NCI-H1694 (cell line): ENCODE measurements around the gene NDUFV1.

Experiments used
- DNase-seq: peaks from one replicate; lab custom pipeline; 2025; lab: John Stamatoyannopoulos, UW

Gene NDUFV1

DNA sequence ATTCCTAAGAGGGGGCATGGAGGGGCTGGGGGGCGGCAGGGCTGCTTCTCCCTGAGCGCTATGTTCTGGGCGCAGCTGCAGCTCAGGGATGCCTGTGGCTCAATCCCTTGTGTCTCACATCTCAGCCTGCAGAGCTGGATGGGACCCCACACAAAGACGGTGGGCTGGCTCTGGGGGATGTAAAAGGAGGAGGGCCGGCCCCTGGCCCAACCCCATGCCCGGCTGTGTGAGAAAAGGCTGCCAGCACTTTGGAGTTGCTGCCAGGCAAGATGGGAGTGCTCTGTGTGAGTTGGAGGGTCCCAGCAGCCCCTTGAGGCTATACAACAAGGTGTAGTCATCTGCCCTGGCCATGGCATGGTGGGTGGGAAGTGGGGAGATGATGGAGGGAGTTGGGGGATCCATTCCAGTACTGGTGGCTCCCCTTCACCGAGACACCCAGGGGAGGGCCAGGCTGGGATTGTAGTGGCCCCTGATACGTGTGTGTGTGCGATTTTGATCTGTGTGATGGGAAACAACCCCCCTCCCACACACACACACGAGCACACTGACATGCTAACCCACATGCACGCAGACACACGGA, 34.1 kb downstream of the NDUFV1 start:
- DNase-seq = no peak

DNA sequence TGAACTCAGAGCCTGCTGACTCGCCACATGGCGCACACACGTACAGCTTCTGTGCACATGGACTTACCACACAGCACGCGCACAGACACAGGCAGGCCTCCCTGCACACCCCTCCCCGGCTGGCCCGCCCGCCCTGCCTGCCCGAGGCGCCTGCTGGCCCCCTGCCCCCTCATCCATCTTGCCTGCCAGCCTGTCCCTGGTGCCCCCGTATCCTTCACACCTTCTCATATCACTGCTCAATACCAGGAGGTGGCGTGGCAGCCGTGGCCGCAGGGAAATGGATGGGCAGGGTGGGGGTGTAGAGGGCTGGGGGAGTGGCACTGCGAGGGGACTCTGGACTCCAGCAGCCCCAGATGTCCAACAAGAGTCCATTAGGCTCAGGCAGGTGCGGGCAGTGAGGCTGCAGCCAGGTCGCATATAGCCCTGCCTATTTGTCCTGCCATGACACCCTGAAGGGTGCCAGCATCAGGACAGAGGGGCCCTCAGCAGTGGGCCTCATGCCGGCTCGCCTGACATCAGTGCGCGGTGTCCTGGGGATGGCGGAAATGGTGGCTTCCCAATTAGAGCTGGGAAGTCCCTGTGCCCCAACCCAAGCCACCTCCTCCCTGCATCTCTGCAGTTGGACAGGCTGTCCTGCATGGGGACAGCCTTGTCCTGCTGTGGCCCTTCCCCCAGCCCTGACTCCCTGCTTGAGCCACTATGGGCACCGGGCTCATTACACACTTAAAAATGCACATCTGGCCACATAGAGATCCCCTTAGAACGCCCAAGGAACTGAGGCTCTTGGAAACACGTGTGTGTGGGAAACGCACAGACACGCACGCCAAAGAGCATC, 34.8 kb downstream of the NDUFV1 start:
- no peak for DNase-seq

DNA sequence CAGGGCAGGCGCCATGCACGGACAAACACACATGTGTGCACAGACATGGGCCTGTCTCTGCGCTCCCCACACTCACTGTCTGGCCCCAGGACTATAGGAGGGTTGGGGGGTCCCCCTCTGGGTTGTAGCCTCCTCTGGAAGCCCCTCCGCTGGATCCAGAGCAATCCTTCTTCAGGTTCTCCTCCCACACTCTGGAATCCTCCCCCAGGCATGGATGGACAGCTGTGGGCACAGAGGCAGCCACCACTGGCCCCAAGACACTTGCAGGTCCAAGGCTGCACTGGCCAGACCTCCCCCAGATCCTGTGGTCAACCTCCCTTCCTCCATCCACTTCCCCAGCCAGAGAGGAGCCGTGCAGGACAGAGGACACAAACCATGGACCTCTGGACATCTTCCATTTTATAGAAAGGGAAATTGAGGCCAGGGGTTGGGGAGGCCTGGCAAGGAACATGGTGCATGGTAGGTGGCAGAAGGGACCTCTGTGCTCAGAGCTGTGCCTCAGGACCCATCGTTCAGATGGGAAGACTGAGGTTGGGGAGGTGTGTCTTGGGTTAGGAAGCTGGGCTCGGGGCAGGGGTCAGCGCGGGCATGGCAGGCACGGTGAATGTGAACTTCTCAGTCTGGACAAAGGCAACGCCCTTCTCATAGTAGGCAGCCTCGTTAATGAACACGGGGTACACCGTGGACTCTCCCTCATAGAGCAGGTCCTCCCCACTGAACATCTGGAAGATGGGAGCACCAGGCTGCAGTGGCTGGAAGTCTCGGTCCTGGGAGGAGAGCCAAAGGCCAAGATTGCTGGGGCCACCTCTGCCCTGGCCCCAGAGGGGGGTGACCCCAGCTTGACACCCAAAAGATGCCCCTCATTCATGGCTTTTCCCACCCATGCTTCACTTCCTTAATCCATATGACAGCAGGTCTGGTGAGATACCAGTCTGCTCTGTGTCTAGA, 35.7 kb downstream of the NDUFV1 start:
- DNase-seq = no peak

DNA sequence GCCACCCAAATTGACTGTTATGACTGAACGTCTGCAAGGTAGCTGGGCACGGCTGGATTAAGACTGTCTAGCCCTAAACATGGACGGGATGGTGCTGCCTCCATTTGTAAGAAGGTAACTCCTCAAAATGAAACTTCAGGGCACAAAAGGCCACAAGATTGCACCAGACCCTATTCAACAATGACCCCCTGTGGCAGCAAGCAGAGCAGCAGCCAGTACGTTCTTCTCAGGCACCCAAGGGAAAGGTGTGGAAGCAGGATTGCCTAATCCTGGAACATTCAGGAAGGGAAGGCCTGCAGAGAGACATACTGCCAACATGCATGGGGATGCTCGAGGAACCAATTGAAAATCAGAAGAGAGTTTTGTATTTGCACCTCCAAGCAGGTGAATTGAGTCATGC, 37.3 kb downstream of the NDUFV1 start:
- DNase-seq = no peak

DNA sequence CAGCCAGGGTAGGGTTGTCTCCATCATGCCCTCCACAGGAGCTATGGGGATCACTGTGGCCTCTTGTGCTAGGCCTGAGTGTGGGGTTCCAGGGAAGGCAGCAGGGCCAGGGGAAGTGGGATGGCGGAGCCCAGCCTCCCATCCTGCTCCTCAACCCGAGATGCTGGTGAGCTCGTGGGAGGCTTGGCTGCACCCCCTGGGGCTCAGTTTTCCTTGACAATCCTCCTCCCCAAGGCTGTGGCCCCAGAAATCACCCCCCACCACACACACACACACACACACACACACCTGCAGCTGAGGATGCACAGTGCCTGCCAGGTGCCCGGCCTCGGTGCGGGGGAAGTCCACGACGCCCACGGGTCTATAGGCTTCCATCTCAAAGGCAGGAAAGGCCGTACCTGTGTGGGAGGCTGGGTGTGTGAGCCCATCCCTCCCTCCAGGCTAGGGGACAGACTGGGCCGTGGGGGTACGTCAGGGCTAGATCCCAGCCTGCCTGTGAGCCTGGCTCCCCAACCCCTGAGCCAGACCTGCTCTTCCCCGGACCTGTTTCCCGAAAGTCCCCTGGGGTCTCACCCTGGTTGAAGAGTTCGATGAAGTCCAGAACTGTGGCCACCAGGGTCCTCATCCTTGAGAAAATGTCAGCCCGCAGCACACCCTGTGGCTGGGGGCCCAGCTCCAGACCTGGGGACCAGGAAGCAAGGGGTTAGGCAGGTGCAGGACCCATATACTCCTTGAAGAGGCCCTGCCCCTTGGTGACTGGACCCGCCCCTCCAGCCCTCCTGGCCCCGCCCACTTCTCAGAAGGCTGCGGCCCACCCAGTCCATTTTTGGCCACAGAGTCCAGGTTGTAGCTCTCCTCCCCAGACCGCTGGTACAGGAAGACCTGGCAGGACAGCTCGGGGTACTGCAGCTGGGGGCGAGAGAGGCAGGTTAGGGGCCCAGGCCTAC, 38.0 kb downstream of the NDUFV1 start:
- DNase-seq = no peak

DNA sequence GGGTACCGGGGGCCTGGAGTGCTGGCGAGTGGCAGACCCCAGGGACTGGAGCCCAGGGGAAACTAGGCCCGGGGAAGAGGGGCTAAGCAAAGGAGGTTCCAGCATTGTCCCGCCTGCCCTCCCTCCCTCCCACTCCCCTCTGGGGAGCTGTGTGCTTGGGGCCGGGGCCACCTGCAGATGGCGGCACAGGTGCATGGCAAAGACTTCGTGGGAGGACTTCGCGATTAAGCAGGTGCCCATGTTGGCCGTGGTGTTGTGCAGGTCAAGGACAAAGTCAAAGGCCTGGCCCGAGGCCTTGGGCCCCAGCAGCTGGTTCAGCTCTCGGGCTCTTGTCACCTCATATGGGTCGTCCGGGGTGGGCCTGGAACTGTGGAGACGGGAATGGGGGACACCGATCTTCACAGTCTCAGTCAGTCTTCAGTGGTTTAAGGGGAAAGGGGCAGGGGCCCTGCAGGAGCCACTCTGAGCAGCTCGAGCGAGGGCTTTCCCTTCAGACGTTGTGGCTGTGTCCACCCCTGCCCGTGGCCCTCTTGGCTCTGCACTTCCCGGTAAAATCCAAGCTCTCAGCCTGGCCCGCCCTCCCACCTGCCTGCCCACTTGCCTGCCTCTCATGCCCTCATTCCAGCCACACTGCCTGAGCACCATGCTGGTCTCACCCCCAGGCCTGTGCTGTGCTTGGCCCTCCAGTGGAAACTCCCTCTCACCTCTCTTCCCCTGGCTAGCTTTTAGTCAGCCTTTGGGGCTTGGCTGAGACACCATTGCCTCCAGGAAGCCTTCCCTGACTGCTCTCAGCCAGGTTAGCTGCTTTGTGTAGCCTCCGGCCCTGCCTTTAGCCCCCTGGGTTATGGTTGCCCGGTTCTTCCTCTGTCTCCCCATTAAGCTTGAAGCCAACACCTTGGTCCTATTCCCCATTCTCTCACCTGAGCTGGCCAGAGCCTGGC, 39.1 kb downstream of the NDUFV1 start:
- DNase-seq = no peak

DNA sequence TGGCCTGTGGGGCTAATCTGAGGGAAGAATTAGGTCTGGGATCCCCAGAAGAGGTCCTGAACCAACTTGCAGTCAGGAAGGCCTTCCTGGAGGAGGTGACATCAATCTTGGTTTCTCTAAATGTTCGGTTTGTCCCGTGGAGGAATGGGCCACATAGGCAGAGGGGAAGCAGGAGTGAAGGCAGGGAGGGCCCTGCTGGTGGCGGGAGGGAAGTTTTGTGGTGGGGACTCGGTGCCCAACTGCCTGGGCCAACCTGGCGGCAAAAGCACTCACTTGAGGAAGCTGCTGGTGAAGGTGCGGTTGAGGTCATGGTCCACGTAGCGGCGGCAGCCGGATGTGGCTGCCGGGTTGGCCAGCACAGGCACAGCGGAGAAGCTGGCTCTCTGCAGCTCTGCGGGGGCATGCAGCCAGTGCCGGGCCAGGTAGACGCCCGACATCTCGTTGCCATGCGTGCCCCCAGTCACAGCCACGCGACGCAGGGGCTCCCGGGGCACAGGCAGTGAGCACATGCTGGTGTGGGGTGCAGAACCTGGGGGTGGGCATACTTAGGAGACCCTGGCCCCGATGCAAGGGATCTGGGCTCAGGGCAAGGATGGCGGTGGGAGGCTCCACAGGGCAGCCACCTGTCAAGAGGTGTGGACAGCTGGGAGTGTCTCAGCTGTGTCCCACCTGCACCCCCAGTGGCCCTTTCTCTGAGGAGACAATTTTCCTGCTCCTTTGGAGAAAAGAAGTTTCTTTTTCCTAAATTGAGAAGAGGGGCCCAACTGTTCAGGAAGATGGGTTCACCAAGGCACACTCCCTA, 40.0 kb downstream of the NDUFV1 start:
- no peak for DNase-seq

DNA sequence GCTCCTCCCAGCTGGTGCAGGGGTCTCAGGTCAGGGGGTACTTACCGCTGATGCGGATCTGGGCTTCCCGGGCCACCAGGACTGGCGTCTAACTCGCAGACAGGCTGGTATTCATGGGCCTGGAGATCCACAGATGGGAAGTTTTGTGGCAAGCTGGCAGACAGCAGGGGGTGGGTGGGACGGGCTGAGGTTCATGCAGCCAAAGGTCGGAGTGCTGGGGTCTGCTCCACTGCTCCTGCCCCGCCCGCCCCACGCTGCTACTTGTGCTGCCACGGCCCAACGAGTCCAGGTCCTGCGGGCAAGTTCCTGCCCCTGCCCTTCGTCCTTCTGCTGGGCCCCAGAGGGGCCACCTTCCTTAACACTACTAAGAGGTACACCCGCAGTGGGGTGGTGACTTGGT, 40.7 kb downstream of the NDUFV1 start:
- DNase-seq = no peak

DNA sequence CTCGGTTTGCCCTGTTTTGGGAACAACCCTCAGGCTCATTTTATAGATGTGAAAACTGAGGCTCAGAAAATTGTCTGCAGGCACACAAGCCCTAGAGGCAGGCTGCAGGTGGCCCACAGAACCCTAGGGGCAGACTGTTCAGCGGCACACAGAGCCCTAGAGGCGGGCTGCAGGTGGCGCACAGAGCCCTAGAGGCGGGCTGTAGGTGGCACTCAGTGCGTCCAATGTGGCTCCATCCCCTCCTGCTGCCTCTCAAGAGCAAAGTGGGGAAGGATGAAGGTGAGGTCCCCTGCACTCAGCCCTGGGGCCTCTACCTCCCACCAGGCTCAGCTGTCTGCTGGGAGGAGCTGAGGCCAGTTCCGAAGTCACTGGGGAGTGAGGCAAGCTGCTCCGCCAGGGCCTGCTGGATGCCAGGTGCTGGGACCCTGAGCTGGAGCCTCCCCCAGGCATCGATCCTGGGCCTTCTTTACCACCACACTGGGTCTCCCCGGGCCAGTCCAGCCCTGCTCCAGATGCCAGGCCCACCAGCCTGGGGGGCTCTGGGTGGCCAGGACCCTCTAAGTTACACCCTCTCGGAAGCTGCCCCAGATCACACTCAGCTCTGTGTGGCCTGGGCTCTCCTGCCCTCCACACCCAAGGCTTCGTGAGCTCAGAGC, 41.5 kb downstream of the NDUFV1 start:
- DNase-seq = peak; percentile 19

DNA sequence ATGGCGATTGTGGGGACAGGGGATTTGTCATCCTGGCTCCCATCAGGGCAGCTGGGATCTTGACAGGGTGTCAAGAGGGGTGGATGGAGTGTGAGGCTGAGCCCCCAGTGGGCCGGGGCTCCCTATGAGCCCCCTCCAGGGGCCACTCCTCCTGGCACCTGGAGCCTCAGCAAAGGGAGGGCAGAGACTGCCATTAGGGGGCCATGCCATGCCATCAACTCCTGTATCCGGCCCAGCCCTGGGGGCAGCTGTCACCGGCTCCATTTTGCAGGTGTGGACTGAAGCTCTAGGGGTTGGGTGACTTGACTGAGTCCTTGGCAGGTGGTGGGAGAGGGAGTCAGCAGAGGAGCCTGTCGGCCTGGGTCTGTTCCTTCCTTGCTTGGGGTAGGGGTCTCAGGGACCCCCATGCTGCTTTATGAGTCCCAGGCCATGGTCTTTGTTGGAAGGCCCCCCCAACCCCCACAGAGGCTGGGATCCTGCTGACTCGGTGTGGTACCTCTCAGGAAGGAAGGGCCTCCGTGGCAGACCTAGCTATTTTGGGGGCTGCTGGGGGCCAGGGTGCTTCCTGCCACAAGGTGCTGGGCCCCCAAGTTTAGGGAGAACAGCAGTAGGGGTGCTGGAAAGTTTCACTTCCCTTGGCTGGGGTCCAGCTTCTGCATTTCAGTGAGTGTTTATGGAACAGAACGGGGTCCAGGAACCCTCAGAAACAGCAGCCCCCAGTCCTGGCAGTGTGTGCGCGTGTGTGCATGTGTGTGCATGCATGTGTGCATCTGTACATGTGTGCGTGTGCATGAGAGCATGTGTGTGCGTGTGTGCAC, 42.3 kb downstream of the NDUFV1 start:
- DNase-seq = no peak

DNA sequence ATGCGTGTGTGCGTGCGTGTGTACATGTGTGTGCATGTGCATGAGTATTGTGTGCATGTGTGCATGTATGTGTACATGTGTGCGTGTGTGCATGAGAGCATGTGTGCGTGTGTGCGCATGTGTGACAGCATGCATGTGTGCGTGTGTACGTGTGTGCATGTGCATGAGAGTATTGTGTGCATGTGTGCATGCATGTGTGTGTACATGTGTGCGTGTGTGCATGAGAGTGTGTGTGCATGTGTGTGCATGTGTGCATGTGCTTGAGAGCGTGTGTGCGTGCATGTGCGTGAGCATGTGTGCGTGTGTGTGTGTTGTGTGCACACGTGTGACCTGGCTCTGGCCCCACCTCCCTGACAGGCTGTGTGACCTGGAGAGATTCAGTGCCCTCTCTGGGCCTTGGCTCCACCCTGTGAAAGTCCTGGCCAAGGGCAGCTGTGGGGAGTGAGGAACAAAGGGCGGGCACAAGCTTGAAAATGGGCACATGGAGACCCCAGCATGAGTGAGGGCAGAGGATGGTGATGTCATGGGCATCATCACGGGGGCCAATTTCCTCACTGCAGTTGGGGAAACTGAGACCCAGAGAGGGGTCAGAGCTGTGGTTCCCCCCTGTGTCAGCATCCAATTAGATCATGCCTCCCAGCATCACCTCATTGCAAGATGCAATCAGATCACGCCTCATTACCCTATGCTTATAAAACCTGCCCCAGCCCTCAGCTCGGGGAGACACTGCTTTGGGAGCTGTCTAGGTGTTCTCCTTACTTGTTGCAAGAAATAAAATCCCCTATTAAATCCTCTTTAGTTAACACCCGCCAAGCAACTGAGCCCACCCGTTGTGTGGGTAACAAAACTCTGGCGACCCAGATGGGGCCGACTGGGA, 43.1 kb downstream of the NDUFV1 start:
- no peak for DNase-seq

DNA sequence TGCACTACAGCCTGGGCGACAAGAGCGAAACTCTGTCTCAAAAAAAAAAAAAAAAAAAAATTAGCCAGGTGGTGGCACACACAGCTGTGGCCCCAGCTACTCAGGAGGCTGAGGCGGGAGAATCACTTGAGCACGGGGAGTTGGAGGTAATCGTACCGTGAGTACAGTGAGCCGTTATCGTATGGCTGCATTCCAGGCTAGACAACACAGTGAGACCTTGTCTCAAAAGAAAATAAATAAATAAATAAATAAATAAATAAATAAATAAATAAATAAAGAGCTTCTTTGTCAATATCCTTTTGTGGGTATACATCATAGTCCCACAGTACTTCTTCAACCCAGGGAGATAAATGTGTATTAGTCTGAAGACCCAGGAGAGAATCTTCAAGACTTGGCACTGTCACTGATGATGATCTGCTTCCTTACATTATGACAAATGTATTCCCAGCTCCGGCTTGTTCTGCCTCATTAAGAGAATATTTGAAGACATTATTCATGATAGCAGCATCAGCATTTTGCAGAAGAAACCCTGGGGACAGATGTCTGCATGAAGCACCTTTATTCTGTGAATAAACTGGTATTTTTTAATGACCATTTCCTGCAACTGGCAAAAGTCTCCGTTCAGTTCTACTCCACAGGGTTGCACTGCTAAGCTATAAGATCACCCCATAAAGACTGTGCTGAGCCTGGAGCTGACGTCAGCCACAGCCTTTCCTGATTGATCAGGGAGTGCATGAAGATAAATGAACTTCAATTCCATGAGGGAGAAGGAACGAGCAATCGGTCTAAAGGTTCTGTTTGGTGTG, 45.4 kb downstream of the NDUFV1 start:
- no peak for DNase-seq

DNA sequence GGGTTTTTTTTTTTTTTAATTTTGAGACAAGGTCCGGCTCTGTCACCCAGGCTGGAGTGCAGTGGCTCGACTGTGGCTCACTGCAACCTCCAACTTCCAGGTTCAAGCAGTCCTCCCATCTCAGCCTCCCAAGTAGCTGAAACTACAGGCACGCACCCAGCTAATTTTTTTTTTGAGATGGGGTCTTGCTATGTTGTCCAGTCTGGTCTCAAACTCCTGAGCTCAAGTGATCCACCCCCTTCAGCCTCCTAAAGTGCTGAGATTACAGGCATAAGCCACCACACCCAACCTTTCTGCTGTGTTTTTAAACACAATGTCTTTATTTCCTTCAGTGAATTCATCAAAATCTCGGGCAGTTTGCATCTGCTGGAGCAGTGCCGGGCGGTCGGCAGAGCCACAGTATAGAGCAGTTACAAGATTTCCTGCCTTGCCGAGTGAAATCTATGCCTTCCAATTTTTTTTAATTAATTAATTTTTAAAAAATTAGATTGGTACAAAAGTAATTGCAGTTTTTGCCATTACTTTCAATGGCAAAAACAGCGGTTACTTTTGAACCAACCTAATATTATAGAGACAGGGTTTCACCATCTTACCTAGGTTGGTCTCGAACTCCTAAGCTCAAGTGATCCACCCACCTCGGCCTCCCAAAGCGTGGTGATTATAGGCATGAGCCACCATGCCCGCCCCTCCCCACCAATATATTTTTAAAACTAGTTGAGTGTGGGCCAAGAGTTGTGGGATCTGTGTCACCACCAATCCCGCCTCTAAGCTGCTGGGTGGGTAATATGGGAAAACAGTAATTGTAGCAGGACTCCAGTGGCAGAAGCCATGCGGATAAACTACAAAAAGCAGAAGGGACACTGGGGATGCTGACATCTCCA, 46.5 kb downstream of the NDUFV1 start:
- DNase-seq = no peak

DNA sequence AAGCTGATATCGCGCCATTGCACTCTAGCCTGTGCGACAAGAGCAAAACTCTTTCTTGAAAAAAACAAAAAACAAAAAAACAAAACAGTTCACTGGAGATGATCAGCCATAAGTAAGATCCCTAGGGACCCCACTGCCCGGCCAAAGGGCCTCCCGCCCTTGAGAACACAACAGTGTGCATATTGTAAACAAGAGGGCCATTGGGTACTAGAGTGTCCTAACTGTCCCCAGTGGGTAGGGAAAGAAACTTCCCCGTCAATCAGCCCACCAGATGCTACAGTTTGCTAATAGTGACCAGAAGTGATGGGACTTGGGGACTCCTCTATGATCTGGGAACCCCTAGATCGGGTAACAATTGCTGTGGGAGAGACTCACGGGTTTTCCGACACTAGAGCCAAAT, 47.5 kb downstream of the NDUFV1 start:
- no peak for DNase-seq

DNA sequence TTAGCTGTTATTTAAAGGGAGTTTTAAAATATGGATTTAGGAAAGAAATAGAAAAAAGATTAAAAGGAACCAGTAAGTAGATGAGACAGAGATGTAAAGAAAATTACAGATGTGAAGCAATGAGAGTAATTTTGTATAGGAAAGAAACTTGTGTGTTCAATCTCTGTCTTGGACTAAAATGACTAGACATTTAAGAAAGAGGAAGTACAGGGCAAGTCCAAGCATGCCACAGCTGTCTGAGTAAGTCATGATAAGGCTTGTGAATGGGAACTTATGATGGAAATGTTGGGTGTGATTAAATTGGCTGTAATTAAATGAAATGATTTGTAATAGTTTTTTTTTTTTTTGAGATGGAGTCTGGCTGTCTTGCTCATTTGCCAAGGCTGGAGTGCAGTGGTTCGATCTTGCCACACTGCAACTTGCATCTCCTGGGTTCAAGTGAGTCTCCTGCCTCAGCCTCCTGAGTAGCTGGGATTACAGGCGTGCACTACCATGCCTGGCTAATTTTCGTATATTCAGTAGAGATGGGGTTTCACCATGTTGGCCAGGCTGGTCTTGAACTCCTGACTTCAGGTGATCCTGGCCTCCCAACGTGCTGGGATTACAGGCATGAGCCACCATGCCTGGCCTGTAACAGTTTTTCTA, 49.7 kb downstream of the NDUFV1 start:
- DNase-seq = no peak
